H9 (cell line): ENCODE data around the gene CCNB1IP1. TPM values are rescaled to one million over a fixed set of nuclear protein-coding genes. Genes with fewer than 3 reads are reported as not detected.

Experiments
- DNase-seq: peaks from one replicate; pipeline ENCODE4 v3.0.0-alpha.2; 2017
- H2AFZ ChIP-seq: one replicate; pipeline ENCODE4 v1.6.1; 2013; ENCODE audit warnings: mild to moderate bottlenecking, low read length, control low read depth, moderate library complexity
- H2AK5ac ChIP-seq: 2 replicates; pipeline ENCODE4 v1.6.1; 2013; ENCODE audit warnings: low read length, control low read depth, mixed read lengths; ENCODE audit not compliant: insufficient read length
- H2BK120ac ChIP-seq: one replicate; pipeline ENCODE4 v1.6.1; 2013; ENCODE audit warnings: low read depth, mild to moderate bottlenecking, low read length, control low read depth, inconsistent platforms; ENCODE audit not compliant: poor library complexity, severe bottlenecking
- H2BK12ac ChIP-seq: 2 replicates; pipeline ENCODE4 v1.6.1; 2013; ENCODE audit warnings: low read length, control low read depth, mixed read lengths, low read depth; ENCODE audit not compliant: insufficient read length
- H2BK15ac ChIP-seq: 2 replicates; pipeline ENCODE4 v1.6.1; 2013; ENCODE audit warnings: low read depth, low read length, control low read depth
- H2BK20ac ChIP-seq: one replicate; pipeline ENCODE4 v1.6.1; 2013; ENCODE audit warnings: low read depth, mild to moderate bottlenecking, low read length, control low read depth, inconsistent platforms; ENCODE audit not compliant: poor library complexity, severe bottlenecking
- H2BK5ac ChIP-seq: 2 replicates; pipeline ENCODE4 v1.6.1; 2013; ENCODE audit warnings: low read length, control low read depth, mixed read lengths; ENCODE audit not compliant: insufficient read length
- H3K14ac ChIP-seq: 2 replicates; pipeline ENCODE4 v1.6.1; 2013; ENCODE audit warnings: low read length, control low read depth; ENCODE audit not compliant: insufficient read depth
- H3K18ac ChIP-seq: 2 replicates; pipeline ENCODE4 v1.6.1; 2013; ENCODE audit warnings: low read depth, mild to moderate bottlenecking, mixed read lengths, low read length, control low read depth; ENCODE audit not compliant: insufficient read length
- H3K23ac ChIP-seq: 2 replicates; pipeline ENCODE4 v1.6.1; 2013; ENCODE audit warnings: low read length, control low read depth, mixed read lengths, low read depth; ENCODE audit not compliant: insufficient read length
- H3K23me2 ChIP-seq: 2 replicates; pipeline ENCODE4 v1.6.1; 2013; ENCODE audit warnings: low read depth, mild to moderate bottlenecking, mixed read lengths, low read length, control low read depth; ENCODE audit not compliant: insufficient read length, poor library complexity, severe bottlenecking
- H3K27ac ChIP-seq: 2 replicates; pipeline ENCODE4 v1.5.1; 2013; ENCODE audit warnings: low read length, control low read depth, mixed read lengths, low read depth; ENCODE audit not compliant: insufficient read length
- H3K27me3 ChIP-seq: 2 replicates; pipeline ENCODE4 v1.6.1; 2013; ENCODE audit warnings: low read length, control low read depth, inconsistent platforms; ENCODE audit not compliant: insufficient read depth
- H3K4ac ChIP-seq: 2 replicates; pipeline ENCODE4 v1.6.1; 2013; ENCODE audit warnings: low read depth, mild to moderate bottlenecking, control low read depth, inconsistent platforms, low read length, moderate library complexity
- H3K4me1 ChIP-seq: 2 replicates; pipeline ENCODE4 v1.6.1; 2013; ENCODE audit warnings: low read length, control low read depth, inconsistent platforms; ENCODE audit not compliant: insufficient read depth
- H3K4me2 ChIP-seq: 2 replicates; pipeline ENCODE4 v1.6.1; 2013; ENCODE audit warnings: low read length, control low read depth, mixed read lengths; ENCODE audit not compliant: insufficient read length, insufficient read depth
- H3K56ac ChIP-seq: 2 replicates; pipeline ENCODE4 v1.6.1; 2013; ENCODE audit warnings: low read depth, mild to moderate bottlenecking, mixed read lengths, low read length, control low read depth; ENCODE audit not compliant: insufficient read length
- H3K79me1 ChIP-seq: 2 replicates; pipeline ENCODE4 v1.6.1; 2013; ENCODE audit warnings: low read depth, mild to moderate bottlenecking, moderate library complexity, low read length, control low read depth, inconsistent platforms; ENCODE audit not compliant: insufficient read depth, poor library complexity, severe bottlenecking
- H3K79me2 ChIP-seq: 2 replicates; pipeline ENCODE4 v1.6.1; 2013; ENCODE audit warnings: low read length, control low read depth, inconsistent platforms; ENCODE audit not compliant: insufficient read depth
- H3K9ac ChIP-seq: 2 replicates; pipeline ENCODE4 v1.6.1; 2013; ENCODE audit warnings: low read length, control low read depth, mixed read lengths; ENCODE audit not compliant: insufficient read length; ENCODE audit errors: extremely low read depth
- H3K9me3 ChIP-seq: one replicate; pipeline ENCODE4 v1.6.1; 2013; ENCODE audit warnings: low read depth, low read length, inconsistent platforms; ENCODE audit not compliant: control insufficient read depth
- H3T11ph ChIP-seq: one replicate; pipeline ENCODE4 v1.6.1; 2013; ENCODE audit warnings: mild to moderate bottlenecking, low read length, control low read depth, inconsistent platforms
- H4K20me1 ChIP-seq: one replicate; pipeline ENCODE4 v1.6.1; 2013; ENCODE audit not compliant: control insufficient read depth, insufficient read length, insufficient read depth
- H4K5ac ChIP-seq: 2 replicates; pipeline ENCODE4 v1.6.1; 2013; ENCODE audit warnings: low read depth, mild to moderate bottlenecking, mixed read lengths, low read length, control low read depth; ENCODE audit not compliant: insufficient read length
- H4K8ac ChIP-seq: replicated peaks from 2 replicates; pipeline ENCODE4 v1.6.1; 2013; ENCODE audit warnings: low read length, control low read depth, mixed read lengths, low read depth; ENCODE audit not compliant: insufficient read length
- H4K91ac ChIP-seq: 2 replicates; pipeline ENCODE4 v1.6.1; 2013; ENCODE audit warnings: low read depth, mild to moderate bottlenecking, moderate library complexity, mixed read lengths, low read length, control low read depth; ENCODE audit not compliant: insufficient read length
- H3K27ac Mint-ChIP-seq, 3 experiments: 2 replicates in 2 of 3; 3 replicates in 1 of 3; pipeline ENCODE4 v1.8.0; 2020 to 2021; ENCODE audit warnings: mixed read lengths in 3 of 3, mild to moderate bottlenecking in 1 of 3, moderate library complexity in 1 of 3
- H3K27me3 Mint-ChIP-seq: 2 replicates; pipeline ENCODE4 v1.8.0; 2021; ENCODE audit warnings: low read depth, mild to moderate bottlenecking, moderate library complexity, mixed read lengths
- H3K36me3 Mint-ChIP-seq, 3 experiments: 2 replicates in 2 of 3; 3 replicates in 1 of 3; pipeline ENCODE4 v1.8.0; 2020 to 2021; ENCODE audit warnings: low read depth in 3 of 3, mixed read lengths in 3 of 3; ENCODE audit not compliant: insufficient read depth in 1 of 3
- H3K4me1 Mint-ChIP-seq, 2 experiments: 2 replicates each; pipeline ENCODE4 v1.8.0; 2020; ENCODE audit warnings: mixed read lengths in 2 of 2
- H3K4me3 Mint-ChIP-seq, 2 experiments: 2 replicates in 1 of 2; 3 replicates in 1 of 2; pipeline ENCODE4 v1.8.0; 2020 to 2021; ENCODE audit warnings: mild to moderate bottlenecking in 2 of 2, mixed read lengths in 2 of 2, moderate library complexity in 1 of 2
- H3K9me3 Mint-ChIP-seq, 2 experiments: 2 replicates in 1 of 2; 3 replicates in 1 of 2; pipeline ENCODE4 v1.8.0; 2020; ENCODE audit warnings: mild to moderate bottlenecking in 2 of 2, mixed read lengths in 2 of 2, moderate library complexity in 1 of 2
- WGBS: extraction: QIAGEN DNeasy Blood & Tissue Kit; methylation state at CpG from one replicate; pipeline ENCODE4 v1.1.7; 2013; ENCODE audit warnings: missing lambda C conversion rate, low lambda C conversion rate, mixed read lengths; ENCODE audit not compliant: insufficient read length; ENCODE audit errors: extremely low coverage; 5-methylcytosine and 5-hydroxymethylcytosine counted together
- total RNA-seq: library from RNA; stranded (reverse); gene quantifications from 2 replicates; pipeline ENCODE4 v1.2.1, GENCODE V29; 2021
- TF ChIP-seq, protein P1 (sequence below): fragments of 200-600 bp; sonication (generic); conservative IDR thresholded peaks from 3 replicates; pipeline ENCODE4 v1.8.0; 2021; ENCODE audit warnings: antibody characterized with exemption, mild to moderate bottlenecking

Gene CCNB1IP1
- total RNA-seq, 1 experiment from 2014 or later = 165 TPM

DNA sequence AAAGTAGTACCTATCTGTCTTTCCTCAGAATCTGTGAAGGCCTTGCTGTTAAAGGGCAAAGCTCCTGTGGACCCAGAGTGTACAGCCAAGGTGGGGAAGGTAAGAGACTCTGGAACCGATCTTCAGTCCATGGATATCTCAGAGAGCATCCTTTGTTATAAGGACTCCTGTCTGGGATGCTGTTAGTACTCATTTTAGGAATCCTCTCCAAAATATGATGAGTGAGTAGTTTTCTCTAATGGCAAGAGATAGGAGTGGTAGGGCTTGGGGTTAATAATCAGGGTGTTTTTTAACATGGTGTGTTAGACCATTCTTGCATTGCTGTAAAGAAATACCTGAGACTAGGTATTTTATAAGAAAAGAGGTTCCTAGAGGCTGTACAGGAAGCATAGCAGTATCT lies 12.3 kb upstream of the CCNB1IP1 start:
- Histone ChIP-seq H3K27me3 (no peaks in the 10 kb centered on the region), H3K23me2 (no peaks in the 10 kb centered on the region), H3K14ac (no peak overlapping the region), H3K27ac (no peak overlapping the region), H4K91ac (no peak overlapping the region), H3K4ac (no peak overlapping the region), H2BK120ac (no peak overlapping the region), H3K79me2 (no peaks in the 10 kb centered on the region), H3T11ph (no peak overlapping the region), H2BK12ac (no peak overlapping the region), H2AK5ac (no peak overlapping the region), H3K56ac (no peak overlapping the region), H2BK20ac (no peak overlapping the region), H3K4me2 (no peak overlapping the region), H3K79me1 (no peaks in the 10 kb centered on the region), H2BK15ac (no peak overlapping the region), H4K20me1 (no peaks in the 10 kb centered on the region), H3K9me3 (no peaks in the 10 kb centered on the region), H3K18ac (no peak overlapping the region), H4K8ac (no peak overlapping the region), H3K4me1 (no peaks in the 10 kb centered on the region), H4K5ac (no peak overlapping the region), H2BK5ac (no peak overlapping the region), H2AFZ (no peak overlapping the region), H3K9ac (no peak overlapping the region), H3K23ac (no peak overlapping the region)
- H3K27ac Mint-ChIP-seq = peak overlapping the region in 1 of 3 experiments; percentile 44; a peak in 1 of 7 replicates
- peak overlapping the region in 1 of 2 experiments; percentile 92; a peak in 3 of 5 replicates for H3K4me3 Mint-ChIP-seq
- no CpG with 5 or more reads among the region's 1 CpG for WGBS
- TF ChIP-seq, protein P1, sequence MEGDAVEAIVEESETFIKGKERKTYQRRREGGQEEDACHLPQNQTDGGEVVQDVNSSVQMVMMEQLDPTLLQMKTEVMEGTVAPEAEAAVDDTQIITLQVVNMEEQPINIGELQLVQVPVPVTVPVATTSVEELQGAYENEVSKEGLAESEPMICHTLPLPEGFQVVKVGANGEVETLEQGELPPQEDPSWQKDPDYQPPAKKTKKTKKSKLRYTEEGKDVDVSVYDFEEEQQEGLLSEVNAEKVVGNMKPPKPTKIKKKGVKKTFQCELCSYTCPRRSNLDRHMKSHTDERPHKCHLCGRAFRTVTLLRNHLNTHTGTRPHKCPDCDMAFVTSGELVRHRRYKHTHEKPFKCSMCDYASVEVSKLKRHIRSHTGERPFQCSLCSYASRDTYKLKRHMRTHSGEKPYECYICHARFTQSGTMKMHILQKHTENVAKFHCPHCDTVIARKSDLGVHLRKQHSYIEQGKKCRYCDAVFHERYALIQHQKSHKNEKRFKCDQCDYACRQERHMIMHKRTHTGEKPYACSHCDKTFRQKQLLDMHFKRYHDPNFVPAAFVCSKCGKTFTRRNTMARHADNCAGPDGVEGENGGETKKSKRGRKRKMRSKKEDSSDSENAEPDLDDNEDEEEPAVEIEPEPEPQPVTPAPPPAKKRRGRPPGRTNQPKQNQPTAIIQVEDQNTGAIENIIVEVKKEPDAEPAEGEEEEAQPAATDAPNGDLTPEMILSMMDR = no peak
- DNase-seq = no peak
- H3K9me3 Mint-ChIP-seq = no peaks in the 10 kb centered on the region
- peaks cover 32 to 50% (median 46%) of the 10 kb centered on the region in 3 experiments for H3K36me3 Mint-ChIP-seq
- peaks cover 2% of the 10 kb centered on the region; the same call in 1 of the 2 replicates for H3K27me3 Mint-ChIP-seq
- peaks cover 4 to 5% of the 10 kb centered on the region in 2 experiments; a peak in 3 of 4 replicates for H3K4me1 Mint-ChIP-seq
